HUES64 (cell line): ENCODE results near the gene TECPR2.

ENCODE experiments used
- H3K27ac ChIP-seq: 2 replicates; pipeline ENCODE4 v1.7.0; 2013; ENCODE audit warnings: low read depth, low read length, inconsistent platforms
- H3K27me3 ChIP-seq: 2 replicates; pipeline ENCODE4 v1.6.1; 2013; ENCODE audit warnings: mild to moderate bottlenecking, low read length; ENCODE audit not compliant: insufficient read depth
- H3K36me3 ChIP-seq: 2 replicates; pipeline ENCODE4 v1.6.1; 2013; ENCODE audit warnings: mild to moderate bottlenecking, low read length; ENCODE audit not compliant: insufficient read depth
- H3K4me1 ChIP-seq: 2 replicates; pipeline ENCODE4 v1.6.1; 2013; ENCODE audit warnings: mild to moderate bottlenecking, low read length, moderate library complexity; ENCODE audit not compliant: insufficient read depth
- H3K4me3 ChIP-seq: 2 replicates; pipeline ENCODE4 v1.5.1; 2013; ENCODE audit warnings: mild to moderate bottlenecking, low read length, moderate library complexity
- H3K9ac ChIP-seq: 2 replicates; pipeline ENCODE4 v1.6.1; 2013; ENCODE audit warnings: mild to moderate bottlenecking, low read depth, low read length
- H3K9me3 ChIP-seq: 2 replicates; pipeline ENCODE4 v1.6.1; 2013; ENCODE audit warnings: low read depth, low read length; ENCODE audit not compliant: insufficient read depth
- WGBS: fragments of 150-250, 120-280 bp; methylation state at CpG from one replicate; pipeline ENCODE4 v1.1.7; 2013; ENCODE audit warnings: missing lambda C conversion rate; 5-methylcytosine and 5-hydroxymethylcytosine counted together

The TECPR2 gene

GRCh38 chr14:102506626-102506925, 143.8 kb downstream of the TECPR2 start:
- no peak overlapping the region for H3K9ac ChIP-seq
- no peaks in the 10 kb centered on the region for H3K27me3 ChIP-seq
- no peak overlapping the region for H3K27ac ChIP-seq
- no peaks in the 10 kb centered on the region for H3K9me3 ChIP-seq
- H3K36me3 ChIP-seq, result peaks cover 6% of the 10 kb centered on the region; the same call in 1 of the 2 replicates
- no peak overlapping the region for H3K4me3 ChIP-seq
- WGBS, result 93% methylated on average over 11 of the region's 11 CpGs
- H3K4me1 ChIP-seq, result no peaks in the 10 kb centered on the region

DNA sequence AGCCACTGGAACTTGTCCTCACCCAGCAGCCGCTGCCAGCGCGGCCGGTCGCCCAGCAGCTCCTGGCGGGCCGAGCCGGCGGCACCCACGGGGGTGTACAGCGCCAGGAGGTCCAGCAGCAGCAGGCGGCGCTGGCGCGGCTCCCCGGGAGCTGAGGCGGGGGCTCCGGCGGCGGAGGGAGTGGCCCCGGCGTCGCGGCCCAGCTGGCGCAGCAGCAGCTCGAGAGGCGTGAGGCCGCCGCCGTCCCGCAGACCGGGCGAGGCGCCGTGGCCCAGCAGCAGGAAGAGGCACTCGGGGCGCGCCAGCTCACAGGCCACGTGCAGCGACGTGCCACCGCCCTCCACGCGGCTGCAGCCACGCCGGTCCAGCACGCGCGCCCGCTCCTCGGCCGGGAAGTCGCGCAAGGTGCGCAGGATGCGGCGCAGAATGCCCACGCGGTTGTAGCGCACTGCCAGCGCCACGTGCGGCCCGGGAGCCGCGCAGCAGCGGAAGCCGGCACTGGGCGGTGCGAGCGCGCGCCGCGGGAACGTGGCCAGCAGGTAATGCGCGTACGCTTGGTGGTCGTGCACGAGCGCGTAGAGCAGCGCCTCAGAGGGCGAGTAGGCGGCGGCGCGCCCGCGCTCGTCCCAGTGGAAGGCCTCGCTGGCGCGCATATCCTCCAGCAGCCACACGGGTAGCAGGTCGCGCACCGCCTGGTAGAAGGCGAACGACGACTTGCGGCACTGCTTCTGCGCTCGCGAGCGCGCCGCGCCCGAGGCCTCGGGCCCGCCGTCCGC, 144.5 kb downstream of the TECPR2 start:
- no peaks in the 10 kb centered on the region for H3K27me3 ChIP-seq
- 97% methylated on average over 115 of the region's 115 CpGs for WGBS
- H3K9ac ChIP-seq, result no peak overlapping the region
- H3K36me3 ChIP-seq, result peaks cover 6% of the 10 kb centered on the region; the same call in 1 of the 2 replicates
- H3K27ac ChIP-seq, result no peak overlapping the region
- H3K4me3 ChIP-seq, result no peak overlapping the region
- H3K4me1 ChIP-seq, result no peaks in the 10 kb centered on the region
- no peaks in the 10 kb centered on the region for H3K9me3 ChIP-seq

DNA sequence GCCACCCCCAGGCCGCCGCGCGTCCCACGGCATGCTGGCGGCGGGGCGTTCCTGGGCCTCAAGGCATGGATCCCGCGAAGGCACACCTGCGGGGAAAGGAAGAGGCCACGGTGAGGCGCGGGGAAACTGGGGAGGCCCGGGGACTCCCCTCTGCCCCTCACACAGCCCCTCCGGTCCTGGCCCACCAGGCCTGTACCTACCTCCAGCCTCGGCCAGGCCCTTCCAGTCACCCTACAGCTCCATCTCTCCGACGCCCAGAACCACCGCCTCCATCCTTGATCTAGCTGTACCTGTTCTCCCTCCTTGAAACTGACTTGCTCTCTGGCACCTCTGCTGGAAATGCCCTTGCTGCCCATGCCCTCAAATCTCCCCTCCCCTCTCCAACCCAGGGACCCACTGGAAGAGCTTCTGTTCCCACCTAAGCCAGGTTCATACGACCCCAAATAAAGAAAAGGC, 145.1 kb downstream of the TECPR2 start:
- WGBS, result 96% methylated on average over 21 of the region's 21 CpGs
- Histone ChIP-seq H3K36me3 (peaks cover 6% of the 10 kb centered on the region; the same call in 1 of the 2 replicates), H3K27me3 (no peaks in the 10 kb centered on the region), H3K9me3 (no peaks in the 10 kb centered on the region), H3K9ac (no peak overlapping the region), H3K27ac (no peak overlapping the region), H3K4me3 (no peak overlapping the region), H3K4me1 (no peaks in the 10 kb centered on the region)

- Histone ChIP-seq H3K9me3 (no peaks in the 10 kb centered on the region), H3K9ac (peak overlapping the region; percentile 69; the same call in 1 of the 2 replicates), H3K36me3 (peaks cover 6% of the 10 kb centered on the region; the same call in 1 of the 2 replicates), H3K27me3 (no peaks in the 10 kb centered on the region), H3K4me1 (no peaks in the 10 kb centered on the region), H3K4me3 (peak overlapping the region; percentile 73), H3K27ac (no peak overlapping the region)
- WGBS, result 73% methylated on average over 14 of the region's 14 CpGs
Measured at GRCh38 chr14:102508410-102508773, 145.7 kb downstream of the TECPR2 start.

GRCh38 chr14:102508774-102509745, 146.3 kb downstream of the TECPR2 start:
- no peaks in the 10 kb centered on the region for H3K9me3 ChIP-seq
- H3K36me3 ChIP-seq, result peaks cover 6% of the 10 kb centered on the region; the same call in 1 of the 2 replicates
- H3K27ac ChIP-seq, result no peak overlapping the region
- H3K9ac ChIP-seq, result peak overlapping the region; percentile 69
- H3K4me1 ChIP-seq, result no peaks in the 10 kb centered on the region
- peak overlapping the region; percentile 73 for H3K4me3 ChIP-seq
- H3K27me3 ChIP-seq, result no peaks in the 10 kb centered on the region
- WGBS, result 2% methylated on average over 110 of the region's 110 CpGs

DNA sequence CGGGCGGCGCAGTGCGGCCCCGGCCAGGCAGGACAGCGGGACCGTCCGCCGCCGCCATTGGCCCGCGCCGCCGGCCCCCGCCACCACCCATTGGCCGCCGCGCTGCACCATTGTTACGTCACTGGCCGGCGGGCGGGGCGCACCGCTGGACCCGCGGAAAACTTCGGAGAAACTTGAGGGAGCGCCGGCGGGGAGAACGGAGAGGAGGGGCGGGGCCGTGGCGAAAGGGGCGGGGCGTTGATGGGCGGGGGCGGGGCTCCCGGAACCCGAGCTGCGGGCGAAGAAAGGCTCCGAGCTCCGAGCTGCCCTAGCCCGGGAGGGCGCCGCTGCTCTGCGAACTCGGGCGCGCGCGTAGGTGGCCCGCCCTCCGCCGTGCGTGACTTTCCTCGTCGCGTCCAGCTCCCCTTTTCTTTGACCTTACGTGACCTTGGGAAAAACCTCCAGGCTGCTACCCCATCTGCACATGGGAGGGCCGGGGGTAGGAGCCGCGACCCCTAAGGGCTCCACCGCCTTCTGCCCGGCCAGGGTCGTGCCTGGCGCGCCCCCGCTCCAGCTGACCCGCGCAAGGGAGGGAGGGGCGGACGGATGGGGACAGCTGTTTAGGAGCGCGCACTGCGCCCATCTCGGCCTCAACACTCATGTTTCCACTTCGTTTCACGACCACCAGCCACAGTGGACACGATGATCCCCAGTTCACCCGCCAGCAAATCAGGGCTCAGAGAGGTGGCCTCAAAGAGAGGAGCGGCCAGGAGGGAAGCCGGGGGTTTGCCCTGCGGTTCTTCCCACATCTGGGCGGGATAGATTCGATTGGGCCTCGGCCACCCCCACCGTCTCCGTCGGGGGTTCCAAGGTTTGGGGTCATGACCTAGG, 147.2 kb downstream of the TECPR2 start, which contains the start of gene ANKRD9:
TSS of gene ANKRD9 (minus strand) at position 31 of the 870 bp plus-strand sequence. CDS start 1,887 bp downstream, outside the sequence.
- WGBS, result 1% methylated on average over 91 of the region's 91 CpGs

DNA sequence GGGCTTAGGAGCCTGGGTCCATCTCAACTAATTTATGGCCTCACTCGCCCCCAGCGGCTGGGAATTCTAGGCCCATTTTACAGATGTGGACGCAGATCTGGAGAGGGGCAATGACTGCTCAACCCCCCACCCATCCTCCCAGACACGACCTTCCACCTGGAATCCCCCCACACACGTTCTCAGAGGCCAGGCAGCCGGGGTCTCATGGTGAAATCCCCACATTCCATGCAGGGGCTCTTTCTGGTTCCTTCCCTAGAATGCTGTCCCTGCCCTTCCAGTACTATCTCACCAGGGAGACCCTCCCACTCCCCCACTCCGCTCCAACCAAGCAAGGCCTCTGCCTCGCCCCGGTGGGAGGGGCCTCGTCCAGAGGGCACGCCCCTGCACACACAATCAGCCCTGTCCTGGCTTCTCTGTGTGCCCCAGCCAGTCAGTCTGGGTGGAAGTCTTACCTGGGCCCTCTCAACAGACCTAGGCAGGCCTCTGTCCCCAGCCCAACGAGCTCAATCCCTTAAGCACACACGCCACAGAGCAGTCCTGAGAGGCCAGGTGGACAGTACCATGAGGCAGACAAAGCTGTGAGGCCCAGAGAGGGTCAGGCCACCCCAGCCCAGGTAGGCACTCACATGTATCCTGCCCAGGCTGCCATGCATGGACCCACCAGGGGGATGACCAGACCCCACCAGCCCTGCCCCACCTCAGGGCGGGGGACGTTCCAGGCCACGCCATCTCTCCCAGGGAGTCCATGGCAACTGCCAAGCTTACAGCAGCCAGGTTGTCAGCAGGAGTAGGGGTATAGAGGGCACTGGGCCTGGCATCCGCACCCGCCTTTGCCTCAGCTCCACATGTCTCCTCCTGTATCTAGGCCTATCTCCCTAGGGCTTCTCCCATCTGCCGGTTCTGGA, 148.1 kb downstream of the TECPR2 start:
- H3K4me1 ChIP-seq, result no peaks in the 10 kb centered on the region
- WGBS, result 42% methylated on average over 19 of the region's 19 CpGs
- H3K9ac ChIP-seq, result peak overlapping the region; percentile 35
- H3K36me3 ChIP-seq, result peaks cover 6% of the 10 kb centered on the region; the same call in 1 of the 2 replicates
- no peaks in the 10 kb centered on the region for H3K9me3 ChIP-seq
- peak overlapping the region; percentile 60 for H3K4me3 ChIP-seq
- peak overlapping the region; percentile 54; the same call in 1 of the 2 replicates for H3K27ac ChIP-seq
- H3K27me3 ChIP-seq, result no peaks in the 10 kb centered on the region

More for the DNA sequence above, 147.2 kb downstream of the TECPR2 start, which contains the start of gene ANKRD9:
- peak within 1 kb of the TSS; percentile 54; the same call in 1 of the 2 replicates for H3K27ac ChIP-seq
- H3K36me3 ChIP-seq, result peaks cover 6% of the 10 kb centered on the region; the same call in 1 of the 2 replicates
- H3K9me3 ChIP-seq, result no peaks in the 10 kb centered on the region
- no peaks in the 10 kb centered on the region for H3K4me1 ChIP-seq
- peak within 1 kb of the TSS; percentile 69 for H3K9ac ChIP-seq
- no peaks in the 10 kb centered on the region for H3K27me3 ChIP-seq
- peak within 1 kb of the TSS; percentile 73 for H3K4me3 ChIP-seq

GRCh38 chr14:102511538-102511937, 148.8 kb downstream of the TECPR2 start:
- Histone ChIP-seq H3K27ac (no peak overlapping the region), H3K36me3 (peaks cover 3% of the 10 kb centered on the region; the same call in 1 of the 2 replicates), H3K4me3 (no peak overlapping the region), H3K27me3 (no peaks in the 10 kb centered on the region), H3K9ac (no peak overlapping the region), H3K9me3 (no peaks in the 10 kb centered on the region), H3K4me1 (no peaks in the 10 kb centered on the region)
- 92% methylated on average over 5 of the region's 5 CpGs for WGBS

DNA sequence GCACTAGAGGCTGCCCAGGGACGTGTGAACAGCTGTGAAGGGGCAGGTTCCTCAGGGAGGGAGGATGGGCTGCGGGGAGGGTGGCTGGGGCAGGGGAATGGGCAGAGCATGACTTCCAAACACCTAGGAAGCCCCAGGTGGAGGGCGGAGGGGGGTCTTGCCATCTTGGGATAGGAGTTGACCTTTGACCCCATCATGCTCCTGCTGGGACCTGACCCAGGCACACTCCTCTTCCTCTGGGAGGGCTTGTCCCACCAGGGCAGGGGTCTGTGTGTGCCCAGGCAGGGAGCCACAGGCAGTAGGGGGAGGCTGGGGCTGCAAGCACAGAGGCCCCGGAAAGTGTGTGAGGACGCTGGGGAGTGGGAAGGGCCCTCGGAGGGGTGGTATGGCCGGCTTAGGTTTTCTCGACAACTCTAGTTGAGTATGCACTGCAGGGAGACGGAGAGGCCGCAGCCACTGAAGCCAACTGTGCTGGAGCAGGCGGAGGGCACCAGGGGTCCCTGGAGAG, 150.1 kb downstream of the TECPR2 start:
- no peak overlapping the region for H3K4me3 ChIP-seq
- H3K36me3 ChIP-seq, result no peaks in the 10 kb centered on the region
- no peaks in the 10 kb centered on the region for H3K9me3 ChIP-seq
- no peak overlapping the region for H3K27ac ChIP-seq
- H3K4me1 ChIP-seq, result no peaks in the 10 kb centered on the region
- WGBS, result 78% methylated on average over 11 of the region's 11 CpGs
- H3K27me3 ChIP-seq, result no peaks in the 10 kb centered on the region; the same call in 1 of the 2 replicates
- no peak overlapping the region for H3K9ac ChIP-seq
